Natural killer cell (primary cell): Measurements from ENCODE around the gene MLLT6. TPM values are rescaled to one million over a fixed set of nuclear protein-coding genes. Genes with fewer than 3 reads are reported as not detected.
"Not testable (repeated sequence)": the region's sequence is repeated elsewhere in the genome, so short reads cannot be mapped to it uniquely, and the experiment has no call there.

Source experiments
- ATAC-seq, 3 donors: fragments of 150-1000 bp in 2 of 3; fragments of 200-7000 bp in 1 of 3; cut with Tn5 transposase; 1 replicate in 1 of 3; 2 replicates in 2 of 3; pipeline ENCODE4 v1.10.0; 2021; ENCODE audit warnings: mild to moderate bottlenecking in 2 of 3, moderate library complexity in 2 of 3
- DNase-seq, 2 donors: peaks; one replicate each; pipeline versions ENCODE4 v3.0.0 to v3.0.0-alpha.2; 2013 to 2021; ENCODE audit warnings: mixed read lengths in 1 of 2
- H3K27ac ChIP-seq: one replicate; pipeline ENCODE4 v1.5.1; 2013; ENCODE audit warnings: mild to moderate bottlenecking, low read length
- H3K27me3 ChIP-seq: one replicate; pipeline ENCODE4 v1.6.1; 2013; ENCODE audit warnings: low read length; ENCODE audit not compliant: control insufficient read depth, insufficient read depth
- H3K36me3 ChIP-seq: one replicate; pipeline ENCODE4 v1.6.1; 2013; ENCODE audit warnings: low read length; ENCODE audit not compliant: control insufficient read depth, insufficient read depth
- H3K4me1 ChIP-seq: one replicate; pipeline ENCODE4 v1.6.1; 2013; ENCODE audit warnings: low read length; ENCODE audit not compliant: control insufficient read depth, insufficient read depth
- H3K4me3 ChIP-seq: one replicate; pipeline ENCODE4 v1.5.1; 2013; ENCODE audit warnings: low read length
- H3K9me3 ChIP-seq: one replicate; pipeline ENCODE4 v1.6.1; 2013; ENCODE audit warnings: low read length; ENCODE audit not compliant: control insufficient read depth, insufficient read depth
- H3K27ac Mint-ChIP-seq, 2 donors: one replicate each; pipeline ENCODE4 v1.8.0; 2022; ENCODE audit warnings: mild to moderate bottlenecking in 2 of 2, mixed read lengths in 2 of 2, moderate library complexity in 1 of 2
- H3K27me3 Mint-ChIP-seq, 2 donors: one replicate each; pipeline ENCODE4 v1.8.0; 2022; ENCODE audit warnings: low read depth in 2 of 2, mixed read lengths in 2 of 2
- H3K36me3 Mint-ChIP-seq: one replicate; pipeline ENCODE4 v1.8.0; 2022; ENCODE audit warnings: mixed read lengths
- H3K4me1 Mint-ChIP-seq, 2 donors: one replicate each; pipeline ENCODE4 v1.8.0; 2022; ENCODE audit warnings: mixed read lengths in 2 of 2
- H3K4me3 Mint-ChIP-seq: one replicate; pipeline ENCODE4 v1.8.0; 2022; ENCODE audit warnings: mild to moderate bottlenecking, moderate library complexity, mixed read lengths
- H3K9me3 Mint-ChIP-seq, 2 donors: one replicate each; pipeline ENCODE4 v1.8.0; 2022; ENCODE audit warnings: mixed read lengths in 2 of 2
- CTCF ChIP-seq: fragments of 200-600 bp; IDR thresholded peaks from one replicate; pipeline ENCODE4 v1.8.0; 2022; ENCODE audit warnings: antibody characterized with exemption
- WGBS: methylation state at CpG from one replicate; pipeline ENCODE4 v1.1.7; 2013; ENCODE audit warnings: missing lambda C conversion rate; ENCODE audit not compliant: insufficient coverage; 5-methylcytosine and 5-hydroxymethylcytosine counted together
- intact Hi-C: fragments of 100-400 bp; cut with micrococcal nuclease; formaldehyde crosslinking; loops from one replicate; pipeline ENCODE4 v1.14.2; 2022
- total RNA-seq, 4 donors: library from RNA; stranded (reverse); fragments of 120-200 nt in 1 of 4; gene quantifications; one replicate each; pipeline versions ENCODE4 v1.2.3 to v1.2.4, GENCODE V29; 2013 to 2022

The MLLT6 gene
- total RNA-seq, 3 donors from 2014 or later (not counting 1 experiment from before 2014, with no cell fraction given), result 478 to 578 (median 485) TPM

- ATAC-seq (peak in 2 of 3 donors; percentile 6 to 21), DNase-seq (no peak)
- 35% methylated on average over 10 of the region's 10 CpGs for WGBS
- peak overlapping the region; percentile 15 for H3K4me3 ChIP-seq
- no peaks in the 10 kb centered on the region for H3K36me3 Mint-ChIP-seq
- no peaks in the 10 kb centered on the region for H3K9me3 ChIP-seq
- H3K27ac Mint-ChIP-seq, result peak overlapping the region; percentile 98 to 99
- peak overlapping the region; percentile 82 for H3K27ac ChIP-seq
- no peaks in the 10 kb centered on the region for H3K9me3 Mint-ChIP-seq
- peaks cover 75% of the 10 kb centered on the region for H3K4me1 ChIP-seq
- H3K4me3 Mint-ChIP-seq, result peak overlapping the region; percentile 81
- H3K4me1 Mint-ChIP-seq, result peaks cover 74 to 80% of the 10 kb centered on the region in 2 donors
- intact Hi-C loops, result loop anchor here (5.0 kb wide), 1 partner anchor 427 kb away; the partner anchor contains the start of gene PLXDC1
- no peaks in the 10 kb centered on the region for H3K27me3 ChIP-seq
- no peak for TF ChIP-seq CTCF
- H3K36me3 ChIP-seq, result peaks cover 32% of the 10 kb centered on the region
- no peaks in the 10 kb centered on the region for H3K27me3 Mint-ChIP-seq
Observed at GRCh38 chr17:38725066-38725465, 20.0 kb downstream of the MLLT6 start.

DNA sequence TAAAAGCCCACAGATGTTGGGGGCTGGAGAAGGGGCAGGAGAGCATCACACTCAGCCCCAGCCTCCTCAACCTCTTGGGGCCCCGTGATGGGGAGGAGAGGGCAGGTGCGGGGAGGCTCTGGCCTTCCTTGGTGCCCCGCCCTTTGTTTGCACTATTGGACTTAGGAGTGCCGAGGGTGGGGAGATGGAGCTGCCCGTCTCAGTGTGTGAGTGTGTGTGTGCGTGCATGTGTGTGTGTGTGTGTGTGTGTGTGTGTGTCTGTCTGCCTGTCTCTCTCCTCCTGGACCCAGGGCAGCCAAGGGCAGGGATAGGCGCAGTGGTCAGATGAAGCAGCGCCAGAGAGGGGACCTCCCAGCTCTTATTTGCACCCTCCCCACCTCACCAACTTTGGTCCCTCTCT is 21.1 kb downstream of the MLLT6 start:
- not testable (repeated sequence) for H3K9me3 ChIP-seq, H3K36me3 Mint-ChIP-seq, ATAC-seq, DNase-seq, H3K4me3 ChIP-seq, H3K9me3 Mint-ChIP-seq, H3K27me3 Mint-ChIP-seq, H3K27me3 ChIP-seq
- 82% methylated on average over 3 of the region's 8 CpGs for WGBS
- H3K4me1 ChIP-seq, result peaks cover 83% of the 10 kb centered on the region
- intact Hi-C loops, result loop anchor here (5.0 kb wide), 1 partner anchor 426 kb away; the partner anchor contains the start of gene PLXDC1
- H3K27ac ChIP-seq, result peak overlapping the region; percentile 82
- Mint-ChIP-seq H3K4me3 (peak overlapping the region; percentile 81), H3K4me1 (peaks cover 73 to 81% of the 10 kb centered on the region in 2 donors), H3K27ac (peak overlapping the region; percentile 98 to 99)
- H3K36me3 ChIP-seq, result peaks cover 22% of the 10 kb centered on the region

GRCh38 chr17:38727736-38728135 is 22.7 kb downstream of the MLLT6 start:
- no CpG with 5 or more reads among the region's 5 CpGs for WGBS

More at GRCh38 chr17:38727736-38728135, 22.7 kb downstream of the MLLT6 start:
- H3K27ac ChIP-seq, result peak overlapping the region; percentile 82
- peak overlapping the region; percentile 2 for H3K4me3 ChIP-seq
- Mint-ChIP-seq H3K9me3 (no peaks in the 10 kb centered on the region), H3K4me1 (peaks cover 81 to 90% of the 10 kb centered on the region in 2 donors), H3K27me3 (no peaks in the 10 kb centered on the region), H3K36me3 (no peaks in the 10 kb centered on the region), H3K27ac (peak overlapping the region; percentile 98 to 99), H3K4me3 (peak overlapping the region; percentile 89)
- DNase-seq, result peak; percentile 57 to 79
- H3K27me3 ChIP-seq, result no peaks in the 10 kb centered on the region
- no peak for TF ChIP-seq CTCF
- H3K9me3 ChIP-seq, result no peaks in the 10 kb centered on the region
- peaks cover 90% of the 10 kb centered on the region for H3K4me1 ChIP-seq
- H3K36me3 ChIP-seq, result peaks cover 10% of the 10 kb centered on the region
- intact Hi-C loops, result loop anchor here (1.0 to 5.0 kb wide), 4 partner anchors 25 to 425 kb away; partner anchors contain the start of genes PLXDC1 and PSMB3
- ATAC-seq, result peak; percentile 39 to 61 (median 42)
